LNCaP clone FGC (cell line): ENCODE measurements around the gene SELENOO.
A peak's percentile ranks its signal among the peaks of the same experiment; 100 is the strongest.
"Not testable (repeated sequence)": the region's sequence is repeated elsewhere in the genome, so short reads cannot be mapped to it uniquely, and the experiment has no call there.

Experiments used
- DNase-seq: peaks from one replicate; pipeline ENCODE4 v3.0.0-alpha.2; 2011; ENCODE audit warnings: low read depth
- H3K4me3 ChIP-seq: 2 replicates; pipeline ENCODE4 v1.5.1; 2011; ENCODE audit warnings: mild to moderate bottlenecking, low read depth, low read length, control low read depth
- CTCF ChIP-seq: IDR thresholded peaks from 2 replicates; pipeline ENCODE4 v1.5.1; 2012; ENCODE audit warnings: mild to moderate bottlenecking; ENCODE audit not compliant: control insufficient read depth, insufficient read depth; ENCODE audit errors: extremely low read depth

Gene SELENOO

GRCh38 chr22:50199251-50199721 is 1.5 kb upstream of the SELENOO start:
- DNase-seq: no peak
- H3K4me3 ChIP-seq: no peak overlapping the region
- no peak for TF ChIP-seq CTCF

GRCh38 chr22:50199829-50200460 is 866 bp upstream of the SELENOO start:
- H3K4me3 ChIP-seq: peak overlapping the region; percentile 78
- TF ChIP-seq CTCF: no peak
- DNase-seq: no peak

GRCh38 chr22:50201191-50202129 is 649 bp downstream of the SELENOO start:
- TF ChIP-seq CTCF: no peak
- DNase-seq: no peak
- H3K4me3 ChIP-seq: peak overlapping the region; percentile 78

GRCh38 chr22:50202130-50202666 is 1.4 kb downstream of the SELENOO start:
- DNase-seq: no peak
- peak overlapping the region; percentile 78 for H3K4me3 ChIP-seq
- TF ChIP-seq CTCF: no peak

DNA sequence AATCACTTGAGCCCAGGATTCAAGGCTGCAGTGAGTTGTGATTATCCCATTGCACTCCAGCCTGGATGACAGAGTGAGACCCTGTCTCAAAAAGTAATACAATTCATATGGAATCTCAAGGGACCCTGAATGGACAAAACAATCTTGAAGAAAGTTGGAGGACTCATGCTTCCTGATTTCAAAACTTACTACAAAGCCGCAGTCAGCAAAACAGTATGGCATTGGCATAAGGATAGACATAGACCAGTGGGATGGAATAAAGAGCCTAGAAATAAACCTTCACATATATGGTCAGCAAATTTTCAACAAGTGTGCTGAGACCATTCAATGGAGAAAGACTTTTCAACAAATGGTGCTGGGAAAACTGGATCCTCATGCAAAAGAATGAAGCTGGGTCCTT is 2.5 kb downstream of the SELENOO start:
- DNase-seq: no peak
- TF ChIP-seq CTCF: no peak
- no peak overlapping the region for H3K4me3 ChIP-seq

DNA sequence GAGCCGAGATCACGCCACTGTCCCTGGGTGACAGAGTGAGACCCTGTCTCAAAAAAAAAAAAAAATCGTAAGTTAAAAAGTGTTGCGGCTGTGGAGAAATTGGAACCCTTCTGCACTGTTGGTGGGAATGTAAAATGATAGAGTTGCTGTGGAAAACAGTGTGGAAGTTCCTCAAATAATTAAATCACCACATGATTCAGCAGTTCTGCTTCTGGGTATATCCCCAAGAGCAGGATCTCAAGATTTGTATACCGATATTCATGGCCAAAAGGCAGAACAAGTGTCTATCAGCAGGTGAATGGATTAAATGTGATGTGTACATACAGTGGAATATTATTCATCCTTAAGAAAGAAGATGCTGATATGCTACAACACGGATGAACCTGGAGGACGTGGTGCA is 3.8 kb downstream of the SELENOO start:
- no peak overlapping the region for H3K4me3 ChIP-seq
- TF ChIP-seq CTCF: no peak
- no peak for DNase-seq

GRCh38 chr22:50204998-50205397 is 4.2 kb downstream of the SELENOO start:
- H3K4me3 ChIP-seq, DNase-seq: not testable (repeated sequence)
